ENCODE data around the gene COL9A3.

COL9A3 gene

DNA sequence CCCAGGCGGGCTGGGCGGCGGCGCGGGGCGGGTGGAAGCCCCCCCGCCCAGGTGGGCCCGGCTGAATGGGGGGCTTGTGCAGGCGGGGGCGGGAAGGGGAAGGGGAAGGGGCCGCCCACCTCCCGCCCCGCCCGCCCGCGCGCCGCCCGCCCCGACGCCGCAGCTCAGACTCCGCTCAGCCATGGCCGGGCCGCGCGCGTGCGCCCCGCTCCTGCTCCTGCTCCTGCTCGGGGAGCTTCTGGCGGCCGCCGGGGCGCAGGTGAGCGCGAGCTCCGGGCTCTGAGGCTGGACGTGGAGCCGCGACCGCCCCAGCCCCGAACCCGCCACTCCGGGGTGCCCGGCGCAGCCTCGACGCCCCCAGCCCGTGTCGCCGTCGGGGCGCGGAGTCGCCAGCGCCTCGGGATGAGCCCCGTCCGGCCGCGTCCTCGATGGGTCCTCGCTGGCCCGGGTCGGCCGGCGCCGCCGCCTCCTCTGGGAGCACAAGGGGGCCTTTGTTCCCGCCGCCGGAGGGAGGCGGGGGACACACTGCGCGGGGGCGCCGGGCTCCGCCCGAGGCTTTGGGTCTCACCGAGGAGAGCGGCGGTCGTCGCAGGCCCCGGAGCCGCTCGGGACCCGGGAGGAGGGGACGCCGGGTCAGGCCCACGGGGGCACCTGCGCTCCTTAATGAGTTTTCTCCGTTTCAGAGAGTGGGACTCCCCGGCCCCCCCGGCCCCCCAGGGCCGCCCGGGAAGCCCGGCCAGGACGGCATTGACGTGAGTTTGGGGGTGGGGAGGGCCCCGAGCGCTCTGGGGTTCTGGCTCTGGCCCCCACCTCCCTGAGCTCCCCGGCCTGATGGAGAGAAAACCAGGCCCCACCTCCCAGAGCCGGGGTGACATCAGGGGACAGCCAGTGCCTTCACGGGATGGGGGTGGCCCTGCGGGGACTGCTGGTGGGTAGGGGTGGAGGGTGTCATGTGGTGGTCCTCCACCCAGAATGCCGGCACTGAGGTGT is at the start of gene COL9A3:
COL9A3 (plus strand) TSS at position 167 of the 990 bp plus-strand sequence; CDS start at position 182, 15 bp downstream.
- DNase-seq (ENCODE audit: low spot score): no peak

- DNase-seq (ENCODE audit: low spot score): no peak
These were observed 48.7 kb upstream of the COL9A3 start for GRCh38 chr20:62768234-62768546.

DNA sequence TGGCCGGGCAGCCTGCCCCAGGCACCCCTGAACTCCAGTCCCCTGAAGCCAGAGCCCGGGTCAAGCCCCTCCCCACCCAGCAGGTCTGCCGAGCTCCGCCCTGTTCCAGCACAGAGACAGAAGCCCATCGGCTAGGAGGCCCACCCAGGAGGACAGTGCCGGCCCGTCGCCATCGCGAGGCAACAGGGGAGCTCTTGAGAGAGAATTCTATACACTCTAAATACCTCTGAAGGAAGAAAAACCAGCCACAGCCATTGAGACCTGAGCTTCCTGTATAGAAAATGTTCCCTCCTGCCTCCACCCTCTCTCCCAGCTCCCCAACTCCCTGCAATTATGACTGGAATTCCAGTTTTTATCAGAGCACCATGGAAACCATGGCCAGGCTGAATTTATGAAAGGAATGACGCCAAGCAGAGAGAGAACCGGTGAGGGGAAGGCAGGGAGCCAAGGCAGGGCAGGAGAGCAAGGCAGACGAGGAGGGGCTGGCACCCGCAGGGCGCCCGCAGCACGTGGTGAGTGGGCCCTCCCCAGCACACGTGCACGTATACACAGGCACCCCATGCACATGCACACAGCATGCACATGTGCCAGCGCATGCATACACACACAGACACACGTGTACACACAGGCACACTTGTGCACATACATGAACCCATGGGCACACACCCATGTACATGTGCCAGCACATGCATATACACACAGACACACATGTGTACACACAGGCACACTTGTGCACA is 48.1 kb upstream of the COL9A3 start:
- DNase-seq (ENCODE audit: low spot score): no peak

- DNase-seq (ENCODE audit: low spot score): no peak
These were observed 47.3 kb upstream of the COL9A3 start for GRCh38 chr20:62769346-62770071.

- no peak for DNase-seq (ENCODE audit: low spot score)
These were observed 46.5 kb upstream of the COL9A3 start for GRCh38 chr20:62770111-62770910.

GRCh38 chr20:62770916-62771315 is 45.9 kb upstream of the COL9A3 start:
- DNase-seq (ENCODE audit: low spot score): no peak

- DNase-seq (ENCODE audit: low spot score): no peak
These were observed 45.3 kb upstream of the COL9A3 start for GRCh38 chr20:62771396-62772102.

GRCh38 chr20:62772103-62772611 is 44.7 kb upstream of the COL9A3 start:
- no peak for DNase-seq (ENCODE audit: low spot score)

- DNase-seq (ENCODE audit: low spot score): no peak
These were observed 44.2 kb upstream of the COL9A3 start for GRCh38 chr20:62772619-62772989.

- no peak for DNase-seq (ENCODE audit: low spot score)
These were observed 43.6 kb upstream of the COL9A3 start for GRCh38 chr20:62772990-62773844.

DNA sequence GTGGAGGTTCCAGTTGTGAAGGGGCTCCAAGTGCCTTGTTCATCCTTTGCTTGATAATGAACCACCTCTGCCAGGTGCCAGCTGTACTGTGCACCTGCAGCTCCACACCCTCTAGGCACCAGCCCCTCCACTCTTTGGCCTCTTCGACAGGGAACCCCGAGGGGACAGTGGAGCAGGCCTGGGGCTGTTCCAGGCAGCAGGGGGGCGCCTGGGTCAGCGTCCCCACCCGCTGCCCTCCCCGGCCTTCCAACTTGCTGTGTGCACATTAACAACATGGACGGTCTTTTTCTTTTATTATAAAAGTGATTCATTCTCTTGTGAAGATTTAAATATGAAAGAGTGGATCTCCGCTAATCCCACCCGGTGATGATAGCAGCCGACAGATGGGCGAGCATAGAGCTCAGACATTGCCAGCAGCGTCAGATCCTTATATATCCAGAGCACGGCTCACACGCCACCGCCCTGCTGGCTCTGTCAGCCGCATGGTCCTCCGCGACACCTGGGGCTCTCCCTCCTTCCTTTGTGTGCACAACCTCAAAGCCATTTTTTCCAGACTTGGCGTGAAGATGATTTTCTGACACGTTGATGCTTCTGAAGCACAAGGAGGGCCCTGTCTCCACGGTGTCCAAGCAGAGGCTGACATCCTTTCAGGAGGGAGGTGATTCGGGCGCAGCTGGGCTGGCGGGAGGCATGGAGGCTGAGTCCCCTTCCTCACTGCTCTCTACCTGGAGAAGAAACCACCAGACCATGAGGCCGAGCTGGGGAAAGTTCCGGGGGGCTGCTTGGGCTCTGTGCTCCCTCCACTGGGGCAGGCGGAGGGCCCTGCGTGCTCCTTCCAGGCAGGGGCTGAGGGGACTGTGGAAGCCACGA is 42.8 kb upstream of the COL9A3 start:
- DNase-seq (ENCODE audit: low spot score): no peak

DNA sequence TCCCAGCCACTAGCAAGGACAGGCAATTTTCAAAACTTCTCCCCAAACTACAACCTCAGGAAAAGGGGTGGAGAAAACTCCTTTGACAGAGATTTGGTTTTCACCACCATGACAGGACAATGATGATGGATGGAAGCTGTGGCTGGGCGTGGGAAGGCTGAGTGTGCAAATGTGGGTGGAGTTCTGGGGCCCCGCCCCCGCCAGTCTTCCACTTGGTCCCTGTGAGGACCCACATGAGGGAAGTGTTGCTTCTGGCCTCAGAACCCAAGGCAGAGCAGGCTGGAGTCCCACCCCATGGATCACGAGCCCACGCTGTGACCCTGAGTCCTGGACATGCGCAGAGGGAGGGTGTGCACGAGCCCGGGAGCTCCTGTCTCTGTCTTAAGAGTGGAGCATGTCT is 42.1 kb upstream of the COL9A3 start:
- DNase-seq (ENCODE audit: low spot score): no peak

DNA sequence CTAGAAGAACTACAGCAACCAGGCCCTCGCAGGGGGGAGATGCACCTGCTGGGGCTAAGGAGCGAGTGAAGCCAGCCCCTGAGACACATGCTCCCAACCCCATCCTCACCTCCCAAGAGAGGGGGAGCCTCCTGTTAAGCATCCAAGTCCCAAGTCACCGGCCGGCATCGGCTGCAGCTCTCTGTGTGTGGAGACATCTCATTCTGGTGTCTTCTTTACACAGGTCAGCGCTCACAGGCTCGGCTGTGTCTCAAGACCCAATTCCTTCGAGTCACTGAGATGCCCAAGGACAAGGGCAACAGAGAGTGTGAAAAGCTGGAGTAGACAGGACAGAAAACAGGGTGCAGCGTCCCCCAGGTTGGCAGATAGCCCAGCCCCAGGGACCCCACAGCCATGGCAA is 41.6 kb upstream of the COL9A3 start:
- no peak for DNase-seq (ENCODE audit: low spot score)

- DNase-seq (ENCODE audit: low spot score): no peak
These were observed 40.7 kb upstream of the COL9A3 start for GRCh38 chr20:62776035-62776691.

DNA sequence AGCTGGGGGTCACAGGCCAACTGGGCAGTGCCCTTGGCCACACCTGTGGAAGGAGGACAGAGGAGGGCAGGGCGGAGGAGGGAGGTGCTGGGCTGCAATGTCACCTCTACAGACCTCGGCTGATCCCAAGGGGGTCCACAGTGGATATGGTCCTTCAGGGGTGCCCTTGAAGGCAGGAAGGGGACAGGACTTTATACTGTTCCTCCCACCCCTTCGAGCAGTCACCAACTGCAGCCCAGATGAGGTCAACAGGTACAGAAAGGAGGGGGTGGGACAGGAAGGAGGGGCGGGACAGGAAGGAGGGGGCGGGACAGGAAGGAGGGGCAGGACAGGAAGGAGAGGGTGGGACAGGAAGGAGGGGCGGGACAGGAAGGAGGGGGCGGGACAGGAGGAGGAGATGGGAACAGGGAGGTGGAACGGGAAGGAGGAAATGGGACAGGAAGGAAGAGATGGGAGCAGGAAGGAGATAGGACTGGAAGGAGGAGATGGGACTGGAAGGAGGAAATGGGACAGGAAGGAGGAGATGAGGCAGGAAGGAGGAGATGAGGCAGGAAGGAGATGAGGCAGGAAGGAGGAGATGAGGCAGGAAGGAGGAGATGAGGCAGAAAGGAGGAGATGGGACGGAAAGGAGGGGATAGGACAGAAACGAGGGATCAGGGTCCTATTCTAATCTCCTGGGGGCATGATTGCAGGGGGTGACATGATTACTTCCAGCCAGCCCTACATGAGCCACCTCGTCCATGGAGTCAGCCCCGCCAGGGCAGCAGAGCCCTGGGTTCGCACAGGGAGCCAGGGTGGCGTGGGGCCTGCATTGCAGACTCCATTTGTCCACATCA is 39.9 kb upstream of the COL9A3 start:
- peak; percentile 77 for DNase-seq (ENCODE audit: low spot score)

- DNase-seq (ENCODE audit: low spot score): no peak
These were observed 39.4 kb upstream of the COL9A3 start for GRCh38 chr20:62777528-62777830.

DNA sequence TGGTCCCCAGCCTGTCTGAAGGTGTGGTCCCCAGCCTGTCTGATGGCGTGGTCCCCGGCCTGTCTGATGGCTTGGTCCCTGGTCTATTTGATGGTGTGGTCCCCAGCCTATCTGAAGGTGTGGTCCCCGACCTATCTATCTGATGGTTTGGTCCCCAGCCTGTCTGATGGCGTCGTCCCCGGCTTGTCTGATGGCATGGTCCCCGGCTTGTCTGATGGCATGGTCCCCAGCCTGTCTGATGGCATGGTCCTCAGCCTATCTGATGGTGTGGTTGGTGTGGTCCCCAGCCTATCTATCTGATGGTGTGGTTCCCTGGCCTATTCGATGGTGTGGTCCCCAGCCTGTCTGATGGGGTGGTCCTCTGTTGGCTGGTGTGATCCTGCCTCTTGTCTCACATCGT is 38.8 kb upstream of the COL9A3 start:
- DNase-seq (ENCODE audit: low spot score): no peak
